SK-N-MC (cell line): ENCODE results near the gene OTOP3.

Experiments
- EZH2 ChIP-seq: fragments of 200-600 bp; sonication (generic); IDR thresholded peaks from one replicate; pipeline ENCODE4 v1.6.1; 2017; ENCODE audit warnings: antibody characterized with exemption
- FOXP2 ChIP-seq: optimal IDR thresholded peaks from 2 replicates; pipeline ENCODE3; 2011; ENCODE audit warnings: mild to moderate bottlenecking, moderate library complexity; ENCODE audit not compliant: insufficient read depth; ENCODE audit errors: extremely low read length, control extremely low read depth
- POLR2AphosphoS5 ChIP-seq: IDR thresholded peaks from 2 replicates; pipeline ENCODE4 v1.6.1; 2012; ENCODE audit warnings: mild to moderate bottlenecking, low read depth, low read length, borderline replicate concordance

DNA sequence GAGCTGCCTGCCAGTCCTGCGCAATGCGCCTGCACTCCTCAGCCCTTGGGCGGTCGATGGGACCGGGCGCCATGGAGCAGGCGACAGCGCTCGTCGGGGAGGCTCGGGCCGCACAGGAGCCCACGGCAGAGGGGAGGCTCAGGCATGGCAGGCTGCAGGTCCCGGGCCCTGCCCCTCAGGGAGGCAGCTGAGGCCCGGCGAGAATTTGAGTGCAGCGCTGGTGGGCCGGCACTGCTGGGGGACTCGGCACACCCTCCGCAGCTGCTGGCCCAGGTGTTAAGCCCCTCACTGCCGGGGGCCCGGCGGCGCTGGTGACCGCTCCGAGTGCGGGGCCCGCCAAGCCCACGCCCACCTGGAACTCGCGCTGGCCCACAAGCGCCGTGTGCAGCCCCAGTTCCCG lies 28.7 kb upstream of the OTOP3 start:
- TF ChIP-seq EZH2 (no peak), POLR2AphosphoS5 (no peak), FOXP2 (no peak)
